HG02798 (cell line): Measurements from ENCODE around the gene ITIH3.

ENCODE experiments used
- ATAC-seq: cut with Tn5 transposase; IDR thresholded peaks from one replicate; pipeline ENCODE4 v1.9.1; 2021; ENCODE audit warnings: mild to moderate bottlenecking; ENCODE audit not compliant: unreplicated experiment, poor library complexity

The ITIH3 gene

DNA sequence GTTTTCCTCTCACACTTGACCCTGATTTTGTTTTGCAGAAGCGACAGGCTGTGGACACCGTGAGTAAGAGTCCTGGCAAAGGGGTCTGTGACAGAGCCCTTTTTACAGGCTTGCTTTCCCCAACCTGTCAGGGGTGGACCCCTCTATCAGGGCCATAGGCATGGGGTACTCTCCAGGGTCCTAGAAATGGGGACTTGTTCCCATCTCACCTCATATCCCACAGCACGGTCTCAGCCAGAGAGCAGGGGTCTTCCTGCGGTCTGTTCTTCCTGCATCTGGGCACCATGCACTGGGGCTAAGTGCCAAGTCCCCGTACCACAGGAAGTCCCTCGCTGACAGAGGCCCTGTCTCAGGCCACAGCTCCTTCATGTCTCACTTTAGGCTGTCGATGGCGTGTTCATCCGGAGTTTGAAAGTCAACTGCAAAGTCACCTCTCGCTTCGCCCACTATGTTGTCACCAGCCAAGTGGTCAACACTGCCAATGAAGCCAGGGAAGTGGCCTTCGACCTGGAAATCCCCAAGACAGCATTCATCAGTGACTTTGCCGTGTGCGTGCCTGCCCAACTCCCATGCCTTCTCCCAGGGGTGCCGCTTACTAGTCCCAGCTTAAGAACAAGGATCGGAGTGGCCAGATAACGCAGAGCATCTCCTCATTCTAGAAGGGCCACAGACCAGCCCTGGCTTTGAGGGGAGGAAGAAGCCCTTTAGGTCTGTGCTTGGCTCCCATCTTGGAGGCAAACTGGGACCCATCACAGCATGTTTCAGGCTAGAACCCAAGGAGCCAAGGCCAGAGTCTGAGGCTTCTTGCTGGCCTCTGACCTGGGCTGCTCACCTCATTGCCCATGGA lies 16.4 kb upstream of the ITIH3 start:
- ATAC-seq: no peak

DNA sequence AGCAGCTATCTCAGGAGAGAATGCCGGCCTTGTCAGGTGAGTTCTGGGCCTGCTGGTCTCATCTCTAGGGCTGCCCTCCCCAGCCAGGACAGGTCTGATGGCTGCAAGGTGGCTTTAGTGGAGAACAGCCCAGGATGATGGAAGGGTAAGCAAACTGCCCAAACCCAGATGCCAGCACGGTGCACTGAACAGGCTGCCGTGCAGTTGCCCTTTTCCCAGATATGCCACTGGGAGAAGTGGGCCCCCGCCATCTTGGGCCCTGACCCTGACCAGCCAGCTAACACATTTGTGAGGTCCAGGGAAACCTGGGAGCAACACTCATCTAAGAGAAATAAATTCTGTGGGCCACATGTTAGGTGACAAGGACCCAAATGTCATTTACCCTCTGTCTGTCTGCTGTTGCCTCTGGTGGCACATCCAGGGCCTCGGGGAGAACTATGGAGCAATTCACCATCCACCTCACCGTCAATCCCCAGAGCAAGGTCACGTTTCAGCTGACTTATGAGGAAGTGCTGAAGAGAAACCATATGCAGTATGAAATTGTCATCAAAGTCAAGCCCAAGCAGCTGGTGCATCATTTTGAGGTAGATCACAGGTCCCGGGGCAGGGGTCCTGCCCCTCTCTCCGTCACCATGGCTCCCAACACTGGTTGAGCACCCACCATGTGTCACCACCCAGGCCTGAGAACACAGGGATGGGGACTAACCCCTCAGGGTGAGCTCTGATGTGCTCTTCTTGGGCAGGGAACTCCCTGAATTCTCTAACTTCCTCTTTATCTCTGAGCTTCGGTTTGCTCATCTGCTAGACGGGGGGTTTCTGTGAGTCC lies 15.4 kb upstream of the ITIH3 start:
- peak; percentile 69 for ATAC-seq

DNA sequence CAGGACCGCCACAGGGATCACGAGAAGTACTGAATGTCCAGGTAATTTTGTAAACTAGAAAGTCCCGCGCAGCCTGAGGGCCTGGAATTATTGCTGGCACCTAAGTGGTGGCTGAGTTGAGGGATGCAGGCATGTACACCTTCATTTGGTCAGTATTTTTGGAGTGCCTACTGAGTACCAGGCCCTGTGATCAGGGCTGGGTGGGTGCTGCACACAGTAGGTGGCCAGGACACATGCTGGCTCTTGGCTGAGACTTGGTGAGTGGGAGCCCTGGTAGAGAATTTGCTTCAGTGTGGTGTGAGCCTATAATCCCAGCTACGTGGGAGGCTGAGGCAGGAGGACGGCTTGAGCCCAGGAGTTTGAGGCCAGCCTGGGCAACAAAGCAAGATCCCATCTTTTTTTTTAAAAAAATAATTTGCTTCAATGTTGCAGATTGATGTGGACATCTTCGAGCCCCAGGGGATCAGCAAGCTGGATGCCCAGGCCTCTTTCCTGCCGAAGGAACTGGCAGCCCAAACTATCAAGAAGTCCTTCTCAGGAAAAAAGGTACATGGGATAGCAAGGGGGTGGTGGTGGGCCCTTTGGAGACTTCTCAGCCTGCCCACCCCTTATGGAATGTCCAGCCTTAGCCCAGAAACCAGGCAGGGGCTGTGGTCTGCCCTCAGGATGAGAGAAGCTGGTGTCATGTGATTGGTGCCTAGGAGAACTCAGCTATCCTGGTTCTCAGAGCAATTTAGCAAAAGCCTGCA lies 14.6 kb upstream of the ITIH3 start:
- ATAC-seq: no peak

DNA sequence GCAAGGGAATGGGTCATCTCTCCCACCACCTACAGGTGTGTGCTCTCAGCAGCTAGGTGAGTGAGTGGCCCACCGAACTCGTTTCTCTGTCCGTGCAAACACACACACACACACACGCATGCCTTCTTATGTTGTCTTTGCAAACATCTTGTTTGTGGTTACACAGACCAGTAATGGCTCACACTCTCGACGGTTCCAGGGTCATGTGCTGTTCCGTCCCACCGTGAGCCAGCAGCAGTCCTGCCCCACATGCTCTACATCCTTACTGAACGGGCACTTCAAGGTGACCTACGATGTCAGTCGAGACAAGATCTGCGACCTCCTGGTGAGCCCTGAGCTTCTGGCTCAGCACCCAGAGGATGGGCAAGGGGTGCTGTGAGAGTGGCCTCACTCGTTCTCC lies 12.9 kb upstream of the ITIH3 start:
- no peak for ATAC-seq

DNA sequence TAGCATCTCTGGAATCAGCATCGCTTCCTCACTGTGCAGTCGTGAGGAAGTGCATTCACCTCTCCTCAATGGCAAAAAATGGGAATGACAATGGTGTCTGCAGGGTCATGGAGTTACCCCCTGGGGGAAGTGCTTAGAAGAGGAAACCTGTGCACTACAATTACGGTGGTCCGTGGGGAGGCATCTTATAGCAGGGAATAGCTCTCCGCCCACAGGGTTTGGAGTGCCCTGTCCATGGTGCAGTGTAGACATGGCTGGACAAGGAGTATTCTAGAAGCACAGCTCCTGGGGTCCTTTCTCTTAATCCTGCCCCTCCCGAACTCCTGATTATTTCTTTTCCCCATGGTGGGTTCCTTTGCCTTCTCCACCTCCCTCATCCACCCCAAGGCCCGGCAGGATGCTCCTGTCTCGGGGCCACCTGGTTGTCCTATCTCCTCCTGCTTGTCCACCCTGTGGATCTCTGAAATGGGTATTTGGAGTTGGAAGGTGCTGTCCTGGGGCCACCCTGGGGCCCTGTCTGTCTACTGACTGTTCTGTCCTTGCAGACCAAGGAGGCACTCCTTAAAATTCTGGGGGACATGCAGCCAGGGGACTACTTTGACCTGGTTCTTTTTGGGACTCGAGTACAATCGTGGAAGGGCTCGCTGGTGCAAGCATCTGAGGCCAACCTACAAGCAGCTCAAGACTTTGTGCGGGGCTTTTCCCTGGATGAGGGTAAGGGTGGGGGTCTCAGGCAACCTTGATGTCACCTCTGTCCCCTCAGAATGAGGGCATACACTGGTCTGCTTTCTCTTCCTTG lies 12.0 kb upstream of the ITIH3 start:
- no peak for ATAC-seq

DNA sequence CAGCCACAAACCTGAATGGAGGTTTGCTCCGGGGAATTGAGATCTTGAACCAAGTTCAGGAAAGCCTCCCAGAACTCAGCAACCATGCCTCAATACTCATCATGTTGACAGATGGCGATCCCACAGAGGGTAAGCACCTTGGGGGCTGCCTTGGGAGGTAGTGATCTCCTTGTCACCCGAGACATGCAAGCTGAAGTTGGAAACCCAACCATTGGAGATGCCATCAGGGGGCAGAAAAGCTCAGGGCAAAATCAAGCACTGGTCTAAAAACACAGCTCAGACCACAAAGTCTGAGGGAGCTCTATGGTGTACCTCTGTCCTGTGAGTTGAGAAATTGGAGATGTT lies 11.4 kb upstream of the ITIH3 start:
- ATAC-seq: no peak

DNA sequence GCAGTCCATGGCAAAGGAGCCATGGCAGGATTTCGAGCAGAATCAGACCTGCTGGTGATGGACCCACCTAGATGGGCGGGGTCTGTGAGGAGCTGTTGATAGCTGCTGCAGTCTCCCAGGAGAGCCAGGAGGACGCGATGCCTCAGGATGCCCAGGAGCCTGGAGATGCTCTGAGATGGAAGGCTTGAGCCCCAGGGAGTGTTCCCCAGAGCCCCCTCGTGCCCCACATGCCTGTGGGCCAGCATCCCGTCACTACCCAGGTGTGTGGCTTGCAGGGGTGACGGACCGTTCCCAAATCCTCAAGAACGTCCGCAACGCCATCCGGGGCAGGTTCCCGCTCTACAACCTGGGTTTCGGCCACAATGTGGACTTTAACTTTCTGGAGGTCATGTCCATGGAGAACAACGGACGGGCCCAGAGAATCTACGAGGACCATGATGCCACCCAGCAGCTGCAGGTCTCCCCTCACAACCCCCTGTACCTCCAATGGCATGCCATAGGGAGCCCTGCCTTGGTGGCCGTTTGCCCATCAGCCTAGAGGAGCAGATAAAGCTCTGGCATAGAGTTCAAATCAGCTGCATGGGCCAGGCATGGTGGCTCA lies 10.5 kb upstream of the ITIH3 start:
- no peak for ATAC-seq

DNA sequence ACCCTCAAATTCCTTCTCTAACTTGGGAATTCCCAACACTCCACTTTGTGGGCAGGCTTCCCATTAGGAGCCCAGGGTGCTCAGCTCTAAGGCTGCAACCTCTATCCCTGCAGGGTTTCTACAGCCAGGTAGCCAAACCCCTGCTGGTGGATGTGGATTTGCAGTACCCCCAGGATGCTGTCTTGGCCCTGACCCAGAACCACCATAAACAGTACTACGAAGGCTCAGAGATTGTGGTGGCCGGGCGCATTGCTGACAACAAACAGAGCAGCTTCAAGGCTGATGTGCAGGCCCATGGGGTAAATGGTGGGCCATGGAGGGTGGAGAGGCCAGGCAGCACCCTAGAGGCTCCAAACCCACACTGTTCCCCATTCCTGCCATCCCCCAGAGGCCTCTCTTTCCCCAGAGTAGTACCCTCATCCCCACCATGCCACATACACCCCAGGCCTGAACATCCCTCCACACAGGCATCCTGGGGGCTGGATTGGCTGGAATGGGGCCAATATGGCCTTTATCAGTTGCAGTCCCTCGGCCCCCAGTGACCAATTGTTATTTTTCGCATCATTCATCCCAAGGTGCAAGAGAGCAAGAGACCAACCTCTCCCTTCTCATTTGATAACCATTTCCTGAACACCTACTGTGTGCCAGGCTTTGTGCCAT lies 9.5 kb upstream of the ITIH3 start:
- ATAC-seq: no peak

DNA sequence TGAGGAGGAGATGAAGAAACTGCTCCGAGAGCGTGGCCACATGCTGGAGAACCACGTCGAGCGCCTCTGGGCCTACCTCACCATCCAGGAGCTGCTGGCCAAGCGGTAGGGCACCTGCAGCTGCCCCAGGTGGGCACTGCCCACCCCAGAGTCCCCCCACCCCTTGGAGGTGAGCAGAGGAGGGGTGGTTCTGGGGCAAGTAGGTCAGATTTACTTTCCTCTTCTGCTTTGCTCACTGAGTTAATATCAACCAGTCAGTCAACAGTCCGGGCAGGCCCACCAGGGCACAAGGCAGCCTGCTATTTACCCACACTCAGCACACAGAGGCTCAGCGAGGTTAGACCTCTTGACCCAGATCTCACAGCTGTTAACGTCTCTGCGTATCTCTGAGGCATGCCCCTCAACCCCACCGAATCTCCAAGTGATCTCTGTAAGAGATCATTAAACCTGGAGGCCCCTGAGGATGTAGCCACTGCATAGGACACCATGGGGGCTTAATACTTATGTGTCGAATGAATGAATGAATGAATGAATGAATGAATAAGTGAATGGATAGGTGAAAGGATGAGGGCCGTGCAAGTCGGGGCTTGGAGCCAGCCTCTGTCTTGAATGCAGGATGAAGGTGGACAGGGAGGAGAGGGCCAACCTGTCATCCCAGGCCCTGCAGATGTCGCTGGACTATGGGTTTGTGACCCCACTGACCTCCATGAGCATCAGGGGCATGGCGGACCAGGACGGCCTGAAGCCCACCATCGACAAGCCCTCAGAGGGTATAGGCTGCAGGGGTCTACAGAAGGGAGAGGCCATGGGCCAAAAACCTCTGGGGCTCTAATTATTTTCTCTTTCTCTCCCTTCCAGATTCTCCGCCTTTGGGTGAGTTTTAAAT lies 8.0 kb upstream of the ITIH3 start:
- ATAC-seq: no peak

DNA sequence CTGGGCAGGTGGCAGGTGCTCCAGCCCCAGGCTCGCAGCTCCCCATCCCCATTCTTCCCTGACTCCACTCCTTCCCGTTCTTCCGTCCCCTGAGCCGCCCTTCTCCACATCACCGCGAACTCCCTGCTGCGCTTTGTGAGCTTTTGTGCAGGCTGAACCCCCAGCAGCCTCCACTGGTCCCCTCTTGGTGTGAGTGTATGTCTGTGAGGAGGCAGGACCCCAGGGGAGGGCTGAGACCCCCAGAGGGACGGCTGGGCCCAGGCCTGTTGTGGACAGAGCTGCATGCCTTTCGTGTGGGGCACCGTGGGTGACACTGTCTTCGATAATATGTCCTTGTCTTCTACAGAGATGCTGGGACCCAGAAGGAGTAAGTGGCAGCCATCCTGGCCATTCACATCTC lies 7.3 kb upstream of the ITIH3 start:
- ATAC-seq: no peak

DNA sequence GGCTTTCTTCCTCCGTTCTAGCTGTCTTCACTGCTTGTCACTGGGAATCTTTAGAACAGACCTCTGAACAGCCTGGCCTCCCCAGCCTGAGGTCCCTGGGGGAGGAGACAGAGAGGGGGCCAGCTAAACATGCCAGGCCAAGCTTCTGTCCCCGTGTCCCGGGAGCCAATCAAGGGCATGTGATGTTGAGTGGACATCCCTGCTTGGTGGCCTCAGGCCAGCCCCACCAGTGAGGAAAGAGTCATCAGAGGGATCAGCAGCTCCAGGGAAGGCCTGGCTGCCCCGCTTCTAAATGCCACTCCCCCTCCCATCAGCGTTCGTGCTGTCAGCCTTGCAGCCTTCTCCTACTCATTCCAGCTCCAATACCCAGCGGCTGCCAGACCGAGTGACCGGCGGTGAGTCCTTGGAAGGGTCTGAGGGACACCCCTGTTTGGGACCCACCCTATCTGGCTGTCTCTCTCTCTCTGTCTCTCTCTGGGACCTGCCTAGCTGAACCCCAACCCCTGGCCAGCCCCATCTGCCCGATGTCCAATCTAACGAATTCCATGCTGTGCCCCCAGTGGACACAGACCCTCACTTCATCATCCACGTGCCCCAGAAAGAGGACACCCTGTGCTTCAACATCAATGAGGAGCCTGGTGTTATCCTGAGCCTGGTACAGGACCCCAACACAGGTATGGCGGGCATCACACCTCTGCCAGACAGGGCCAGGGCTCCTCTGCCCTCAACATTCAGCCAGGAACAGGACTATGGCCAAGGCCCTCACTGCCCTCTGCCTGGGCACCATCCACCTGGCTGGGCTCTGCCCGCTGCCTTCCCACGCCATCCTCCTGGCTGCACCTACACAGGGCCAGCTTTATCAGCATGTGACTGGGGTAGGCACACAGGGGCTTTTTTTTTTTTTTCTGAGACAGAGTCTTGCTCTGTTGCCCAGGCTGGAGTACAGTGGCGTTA lies 6.6 kb upstream of the ITIH3 start:
- ATAC-seq: no peak

DNA sequence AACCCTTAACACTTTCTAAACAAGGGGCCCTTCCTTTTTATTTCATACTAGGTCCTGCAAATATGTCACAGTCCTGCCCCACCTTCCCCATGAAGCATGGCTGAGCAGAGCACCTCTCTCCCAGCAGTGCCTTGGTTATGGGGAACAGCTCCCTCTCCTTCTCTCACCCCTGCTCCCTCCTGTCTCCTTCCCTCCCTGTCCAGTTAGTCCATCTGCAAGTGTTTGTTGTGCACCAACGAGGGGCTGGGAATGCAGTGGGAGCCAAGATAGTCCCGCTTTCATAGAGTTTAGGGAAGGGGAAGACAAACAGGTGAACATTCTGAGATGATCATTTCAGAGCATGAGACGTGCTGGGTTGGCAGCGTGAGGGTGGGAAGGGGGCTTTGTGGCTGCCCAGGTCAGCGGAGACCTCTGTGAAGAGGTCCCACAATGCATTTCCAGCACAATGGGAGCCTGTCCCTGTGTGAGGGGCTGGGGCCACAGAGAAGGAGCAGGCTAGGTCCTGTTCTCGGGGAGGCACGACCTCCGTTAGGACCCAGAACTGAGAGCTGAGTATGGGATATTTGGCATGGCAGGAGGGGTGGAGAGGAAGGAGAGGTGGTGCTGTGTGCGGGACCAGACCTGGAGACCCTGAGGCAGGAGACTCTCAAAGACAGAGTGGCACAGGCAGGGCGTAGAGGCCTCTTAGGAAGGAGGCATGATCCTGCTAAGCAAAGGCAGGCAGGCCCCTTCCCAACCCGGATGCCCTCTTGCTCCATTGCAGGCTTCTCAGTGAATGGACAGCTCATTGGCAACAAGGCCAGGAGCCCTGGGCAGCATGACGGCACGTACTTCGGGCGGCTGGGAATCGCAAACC lies 5.5 kb upstream of the ITIH3 start:
- no peak for ATAC-seq

DNA sequence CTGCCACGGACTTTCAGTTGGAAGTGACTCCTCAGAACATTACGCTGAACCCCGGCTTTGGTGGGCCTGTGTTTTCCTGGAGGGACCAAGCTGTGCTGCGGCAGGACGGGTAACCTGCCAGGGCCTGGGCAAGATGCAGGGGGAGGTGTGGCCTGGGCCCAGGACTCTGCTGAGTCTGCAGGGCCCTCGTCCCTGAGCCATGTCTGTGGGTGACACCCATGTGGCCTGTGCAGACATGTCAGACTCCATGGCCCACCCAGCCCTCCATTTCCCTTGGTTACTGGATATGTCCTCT lies 4.9 kb upstream of the ITIH3 start:
- ATAC-seq: no peak

DNA sequence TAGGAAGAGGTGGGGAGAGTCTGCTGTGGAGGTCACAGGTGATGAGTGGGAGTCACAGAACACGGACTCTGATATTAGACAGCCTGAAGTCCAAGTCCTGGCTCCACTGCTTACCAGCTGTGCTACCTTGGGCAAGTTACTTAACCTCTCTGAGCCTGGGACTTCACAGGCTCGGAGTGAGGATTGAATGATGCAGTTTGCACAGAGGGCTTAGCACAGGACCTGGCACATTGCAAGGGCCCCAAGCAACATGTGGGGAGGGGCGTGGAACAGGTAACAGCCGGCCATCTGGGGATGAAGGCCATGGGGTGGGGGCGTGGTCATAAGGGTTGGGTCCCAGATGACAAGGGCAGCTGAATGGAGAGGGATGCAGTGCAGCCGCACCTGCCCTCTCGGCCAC lies 4.3 kb upstream of the ITIH3 start:
- no peak for ATAC-seq

DNA sequence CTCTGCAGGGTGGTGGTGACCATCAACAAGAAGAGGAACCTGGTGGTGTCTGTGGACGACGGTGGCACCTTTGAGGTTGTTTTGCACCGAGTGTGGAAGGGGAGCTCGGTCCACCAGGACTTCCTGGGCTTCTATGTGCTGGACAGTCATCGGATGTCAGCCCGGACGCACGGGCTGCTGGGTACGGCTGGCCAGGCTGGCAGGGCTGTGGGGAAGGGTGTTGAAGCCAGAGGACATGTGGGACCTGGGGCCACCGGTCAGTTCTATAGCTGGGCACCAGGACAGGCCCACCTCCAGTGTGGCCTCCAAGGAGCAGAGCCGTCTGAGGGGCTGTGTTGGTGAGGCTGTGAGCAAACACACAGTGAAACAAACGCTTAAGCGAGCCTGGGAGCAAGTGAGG lies 3.9 kb upstream of the ITIH3 start:
- no peak for ATAC-seq

DNA sequence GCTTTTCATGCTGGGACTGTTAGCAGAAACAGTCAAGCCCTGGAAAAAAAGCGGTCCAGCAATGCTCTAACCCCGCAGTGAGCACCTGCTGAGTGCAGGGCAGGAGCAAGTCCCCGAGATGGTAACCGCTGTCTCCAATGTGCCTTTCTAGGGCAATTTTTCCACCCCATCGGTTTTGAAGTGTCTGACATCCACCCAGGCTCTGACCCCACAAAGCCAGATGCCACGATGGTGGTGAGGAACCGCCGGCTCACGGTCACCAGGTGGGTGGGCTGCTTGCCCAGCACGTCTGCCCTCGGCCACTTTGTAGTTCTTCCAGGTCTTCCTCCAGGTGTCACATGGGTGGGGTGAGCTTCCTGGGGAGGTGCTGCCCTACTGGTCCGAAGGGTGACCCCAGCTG lies 3.2 kb upstream of the ITIH3 start:
- ATAC-seq: no peak

DNA sequence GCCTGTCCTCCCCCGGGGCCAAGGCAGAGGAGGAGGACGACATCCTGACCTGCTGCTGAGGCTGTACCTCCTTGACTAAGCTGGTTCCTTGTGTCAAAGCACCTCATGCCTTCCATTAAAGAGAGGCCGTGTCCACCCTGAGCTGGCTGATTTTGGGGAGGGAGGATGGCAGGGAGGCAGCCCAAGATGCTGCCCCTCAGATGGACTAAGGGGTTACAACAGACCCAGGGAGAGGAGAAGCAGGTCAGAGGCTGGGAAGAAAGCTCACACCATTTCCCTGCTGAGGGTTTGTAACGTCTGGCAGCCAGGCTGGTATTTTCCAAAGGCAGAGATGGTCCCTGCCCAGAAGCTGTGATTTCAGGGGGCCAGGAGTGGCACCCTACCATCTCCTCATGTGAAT lies 2.7 kb upstream of the ITIH3 start:
- ATAC-seq: no peak
